ENCODE results near the gene NKTR.

DNA sequence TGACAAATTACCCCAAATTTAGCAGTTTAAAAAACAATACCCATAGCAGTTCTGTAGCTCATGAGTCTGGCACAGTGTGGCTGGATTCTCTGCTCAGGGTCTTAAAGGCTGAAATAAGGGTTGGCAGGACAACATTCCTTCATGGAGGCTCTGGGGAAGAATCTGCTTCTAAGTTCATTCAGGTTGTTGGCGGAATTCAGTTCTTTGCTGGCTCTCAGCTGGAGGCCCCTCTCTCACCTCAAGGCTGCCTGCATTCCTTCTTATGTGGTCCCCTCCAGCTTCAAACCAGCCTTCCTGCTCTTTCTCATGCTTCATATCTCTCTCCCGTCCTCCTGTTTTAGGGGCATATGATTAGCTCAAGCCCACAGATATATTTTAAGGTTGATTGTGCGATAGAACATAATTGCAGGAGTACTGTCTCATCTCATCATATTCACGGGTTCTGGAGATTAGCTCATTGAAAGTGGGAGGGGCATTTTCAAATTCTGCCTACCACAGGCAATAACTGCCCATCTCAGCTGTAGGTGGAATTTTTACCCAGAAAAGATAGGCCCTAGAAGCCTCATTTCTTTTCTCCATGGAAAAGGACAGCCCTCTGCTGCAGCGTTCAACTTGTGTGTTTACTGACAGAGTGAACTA lies 47.5 kb downstream of the NKTR start:
- TF ChIP-seq CTCF (IDR thresholded peaks at IDR 0.05; ENCODE audit: insufficient read depth, low read length), result no peak
- no peak for TF ChIP-seq POLR2AphosphoS5 (IDR thresholded peaks at IDR 0.05; ENCODE audit: low read depth)
- TF ChIP-seq REST (IDR thresholded peaks at IDR 0.05; ENCODE audit: insufficient replicate concordance, low read depth), result no peak
- TF ChIP-seq GABPA (IDR thresholded peaks at IDR 0.05; ENCODE audit: low read depth), result no peak
